GM19099 (cell line): Measurements from ENCODE around the gene OPTC.

Experiments
- POLR2A ChIP-seq: IDR thresholded peaks from 3 replicates; pipeline ENCODE4 v1.6.1; 2011; ENCODE audit warnings: low read depth; ENCODE audit not compliant: insufficient read length; ENCODE audit errors: extremely low read depth

The OPTC gene

GRCh38 chr1:203478986-203479385 is 15.0 kb upstream of the OPTC start:
- TF ChIP-seq POLR2A, result no peak

- TF ChIP-seq POLR2A, result no peak
Observed at GRCh38 chr1:203479646-203480045, 14.3 kb upstream of the OPTC start.

- TF ChIP-seq POLR2A, result no peak
Observed at GRCh38 chr1:203480084-203480483, 13.9 kb upstream of the OPTC start.

- no peak for TF ChIP-seq POLR2A
Observed at GRCh38 chr1:203480525-203481084, 13.3 kb upstream of the OPTC start.

GRCh38 chr1:203481196-203481595 is 12.8 kb upstream of the OPTC start:
- no peak for TF ChIP-seq POLR2A

GRCh38 chr1:203486618-203487370 is 7.2 kb upstream of the OPTC start:
- TF ChIP-seq POLR2A, result no peak

GRCh38 chr1:203488539-203488938 is 5.4 kb upstream of the OPTC start:
- no peak for TF ChIP-seq POLR2A

GRCh38 chr1:203490607-203491006 is 3.3 kb upstream of the OPTC start:
- no peak for TF ChIP-seq POLR2A

- no peak for TF ChIP-seq POLR2A
Observed at GRCh38 chr1:203491664-203492063, 2.3 kb upstream of the OPTC start.

GRCh38 chr1:203492082-203492747 is 1.7 kb upstream of the OPTC start:
- TF ChIP-seq POLR2A, result no peak

- no peak for TF ChIP-seq POLR2A
Observed at GRCh38 chr1:203492748-203493130, 1.2 kb upstream of the OPTC start.

- TF ChIP-seq POLR2A, result no peak
Observed at GRCh38 chr1:203495845-203496244, 1.9 kb downstream of the OPTC start.

GRCh38 chr1:203497269-203497777 is 3.4 kb downstream of the OPTC start:
- TF ChIP-seq POLR2A, result no peak

- no peak for TF ChIP-seq POLR2A
Observed at GRCh38 chr1:203499643-203500278, 5.8 kb downstream of the OPTC start.

GRCh38 chr1:203500279-203500678 is 6.3 kb downstream of the OPTC start:
- TF ChIP-seq POLR2A, result no peak
